SU-DHL-6 (cell line): ENCODE measurements around the gene SYT13.

Experiments used
- EZH2phosphoT487 ChIP-seq: fragments of 200-600 bp; sonication (generic), shearing (Covaris generic); conservative IDR thresholded peaks from 2 replicates; pipeline ENCODE4 v1.6.1; 2018; ENCODE audit warnings: mild to moderate bottlenecking, antibody characterized with exemption, low read length, moderate library complexity, mixed read lengths
- TF ChIP-seq, protein P1 (sequence below): fragments of 200-600 bp; sonication (generic); IDR thresholded peaks from one replicate; pipeline ENCODE4 v1.5.1; 2017; ENCODE audit warnings: antibody characterized with exemption, mild to moderate bottlenecking, low read length, moderate library complexity; ENCODE audit not compliant: insufficient read depth, poor library complexity, severe bottlenecking

DNA sequence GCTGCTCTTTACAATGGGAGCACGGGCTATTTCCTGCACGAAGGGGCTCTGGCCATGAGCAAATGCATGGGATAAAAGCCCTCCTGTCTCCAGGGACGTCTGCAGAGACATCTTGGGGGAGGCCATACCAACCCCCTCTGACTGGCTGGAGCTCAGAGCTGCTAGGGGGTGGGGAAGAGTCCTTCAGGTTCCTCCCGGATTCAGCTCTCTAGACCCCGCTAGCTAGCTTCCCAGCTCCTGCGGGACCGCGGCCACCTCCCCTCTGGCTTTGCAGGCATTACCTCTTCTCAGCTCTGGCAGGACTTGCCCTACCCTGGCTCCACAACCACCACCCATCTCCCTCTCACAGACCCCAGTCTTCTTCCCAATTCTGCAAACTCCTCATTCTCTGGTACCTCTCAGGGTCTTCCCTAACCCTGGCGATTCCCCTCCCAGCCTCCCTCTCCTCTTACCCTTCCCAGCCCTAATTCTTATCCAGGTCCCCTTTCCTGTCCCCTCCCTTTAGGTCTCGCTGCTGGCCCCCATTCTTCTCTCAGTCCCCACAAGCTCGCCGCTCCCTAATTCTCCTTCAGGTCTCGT lies 802 bp downstream of the SYT13 start:
- TF ChIP-seq EZH2phosphoT487: no peak
- TF ChIP-seq, protein P1, sequence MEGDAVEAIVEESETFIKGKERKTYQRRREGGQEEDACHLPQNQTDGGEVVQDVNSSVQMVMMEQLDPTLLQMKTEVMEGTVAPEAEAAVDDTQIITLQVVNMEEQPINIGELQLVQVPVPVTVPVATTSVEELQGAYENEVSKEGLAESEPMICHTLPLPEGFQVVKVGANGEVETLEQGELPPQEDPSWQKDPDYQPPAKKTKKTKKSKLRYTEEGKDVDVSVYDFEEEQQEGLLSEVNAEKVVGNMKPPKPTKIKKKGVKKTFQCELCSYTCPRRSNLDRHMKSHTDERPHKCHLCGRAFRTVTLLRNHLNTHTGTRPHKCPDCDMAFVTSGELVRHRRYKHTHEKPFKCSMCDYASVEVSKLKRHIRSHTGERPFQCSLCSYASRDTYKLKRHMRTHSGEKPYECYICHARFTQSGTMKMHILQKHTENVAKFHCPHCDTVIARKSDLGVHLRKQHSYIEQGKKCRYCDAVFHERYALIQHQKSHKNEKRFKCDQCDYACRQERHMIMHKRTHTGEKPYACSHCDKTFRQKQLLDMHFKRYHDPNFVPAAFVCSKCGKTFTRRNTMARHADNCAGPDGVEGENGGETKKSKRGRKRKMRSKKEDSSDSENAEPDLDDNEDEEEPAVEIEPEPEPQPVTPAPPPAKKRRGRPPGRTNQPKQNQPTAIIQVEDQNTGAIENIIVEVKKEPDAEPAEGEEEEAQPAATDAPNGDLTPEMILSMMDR: no peak
